Measurements from ENCODE around the gene KIRREL2. TPM values are rescaled to one million over a fixed set of nuclear protein-coding genes. Genes with fewer than 3 reads are reported as not detected.
A peak's percentile ranks its signal among the peaks of the same experiment; 100 is the strongest.

The KIRREL2 gene
- total and polyA plus RNA-seq, 2 of the 8 experiments (the other 6 are each of a cell fraction or from before 2014, with no cell fraction given): 2.4 to 4.6 TPM

GRCh38 chr19:35899547-35900214 lies 43.0 kb downstream of the KIRREL2 start (continued):
- TF ChIP-seq FOSL1 (IDR thresholded peaks at IDR 0.05; ENCODE audit: insufficient read depth, low read depth, low read length) (0 out of 2 replicates have a peak, but pooled peaks have one; percentile 31), TCF12 (IDR thresholded peaks at IDR 0.05; ENCODE audit: low read depth, low read length) (no peak), GTF2F1 (IDR thresholded peaks at IDR 0.05; ENCODE audit: borderline replicate concordance, low read depth, low read length) (no peak), TAF7 (optimal IDR thresholded peaks at IDR 0.05; ENCODE audit: borderline replicate concordance, low read depth, low read length) (no peak), NANOG (IDR thresholded peaks at IDR 0.05; ENCODE audit: insufficient read depth, low read depth, low read length, poor library complexity, severe bottlenecking) (no peak), TBP (IDR thresholded peaks at IDR 0.05; ENCODE audit: low read depth, low read length) (no peak), HDAC2 (IDR thresholded peaks at IDR 0.05; ENCODE audit: borderline replicate concordance in 1 of 2, low read depth in 2 of 2, low read length in 2 of 2) (peak in 1 of 2 experiments; percentile 43; a peak in 2 of 4 replicates), JUND (IDR thresholded peaks at IDR 0.05; ENCODE audit: low read length) (no peak), CHD7 (IDR thresholded peaks at IDR 0.05; ENCODE audit: insufficient replicate concordance, low read length) (no peak)

All from H1 (cell line).